RWPE2 (cell line): ENCODE measurements around the gene ANO2.

Experiments used
- ATAC-seq: fragments of 200-7000 bp; cut with Tn5 transposase; 3 replicates; pipeline ENCODE4 v1.9.1; 2021; ENCODE audit warnings: low read depth
- DNase-seq: peaks from one replicate; pipeline ENCODE4 v3.0.0-alpha.2; 2020; ENCODE audit warnings: low spot score
- H3K27ac ChIP-seq: fragments of 450-650 bp; 2 replicates; pipeline ENCODE4 v1.5.1; 2017; ENCODE audit warnings: mild to moderate bottlenecking; ENCODE audit not compliant: poor library complexity, severe bottlenecking
- H3K27me3 ChIP-seq: fragments of 250-450 bp; sonication (Bioruptor Pico); 2 replicates; pipeline ENCODE4 v1.5.1; 2021; ENCODE audit warnings: mild to moderate bottlenecking, moderate library complexity; ENCODE audit not compliant: insufficient read depth, poor library complexity, severe bottlenecking
- H3K36me3 ChIP-seq: fragments of 250-450 bp; sonication (Bioruptor Pico); 2 replicates; pipeline ENCODE4 v1.5.1; 2020; ENCODE audit warnings: low read depth, mild to moderate bottlenecking, moderate library complexity
- H3K4me1 ChIP-seq: fragments of 250-450 bp; sonication (Bioruptor Pico); 2 replicates; pipeline ENCODE4 v1.5.1; 2021; ENCODE audit warnings: mild to moderate bottlenecking, moderate library complexity; ENCODE audit not compliant: insufficient read depth, poor library complexity, severe bottlenecking
- H3K4me3 ChIP-seq: fragments of 250-450 bp; sonication (Bioruptor Pico); 2 replicates; pipeline ENCODE4 v1.5.1; 2021; ENCODE audit warnings: mild to moderate bottlenecking, moderate library complexity; ENCODE audit not compliant: severe bottlenecking
- H3K9me3 ChIP-seq: fragments of 250-450 bp; sonication (Bioruptor Pico); 2 replicates; pipeline ENCODE4 v1.5.1; 2021; ENCODE audit warnings: mild to moderate bottlenecking, moderate library complexity; ENCODE audit not compliant: severe bottlenecking
- TF ChIP-seq, protein P1 (sequence below): fragments of 450-650 bp; IDR thresholded peaks from one replicate; pipeline ENCODE4 v1.5.1; 2017; ENCODE audit warnings: mild to moderate bottlenecking, moderate library complexity; ENCODE audit not compliant: poor library complexity, severe bottlenecking

The ANO2 gene

DNA sequence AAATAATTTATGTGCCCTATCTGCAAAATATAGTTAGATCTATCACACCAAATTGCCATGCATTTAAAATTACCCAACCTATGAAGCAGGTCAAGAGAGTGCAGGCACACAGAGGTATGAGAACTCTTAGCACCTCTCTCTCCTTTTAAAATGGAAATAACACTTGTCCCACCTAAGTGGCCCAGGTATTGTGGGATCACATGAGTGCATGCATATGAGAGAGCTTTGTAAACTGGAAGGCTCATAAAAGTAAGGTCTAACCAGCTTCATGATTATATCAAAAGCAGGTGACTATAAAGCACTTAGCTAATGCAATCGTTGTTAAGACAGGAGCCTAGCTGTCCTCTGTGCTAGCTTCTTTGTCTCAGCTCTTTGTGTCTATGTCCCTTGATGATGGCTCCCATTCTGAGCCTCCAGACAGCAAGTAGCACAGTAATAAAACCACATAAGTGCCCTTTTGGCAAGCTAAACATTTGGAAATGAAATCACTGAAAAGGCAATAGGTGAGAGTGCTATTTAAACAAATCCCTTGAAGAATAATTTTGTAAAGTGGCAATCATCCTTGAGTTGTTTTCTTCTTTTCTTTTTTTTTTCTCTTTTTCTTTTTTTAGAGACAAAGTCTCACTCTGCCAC, 294.1 kb downstream of the ANO2 start:
- Histone ChIP-seq H3K4me3 (no peak overlapping the region), H3K4me1 (no peaks in the 10 kb centered on the region), H3K9me3 (no peaks in the 10 kb centered on the region), H3K27me3 (peaks cover 20% of the 10 kb centered on the region), H3K27ac (no peak overlapping the region), H3K36me3 (no peaks in the 10 kb centered on the region)
- ATAC-seq (no peak), DNase-seq (no peak)
- TF ChIP-seq, protein P1, sequence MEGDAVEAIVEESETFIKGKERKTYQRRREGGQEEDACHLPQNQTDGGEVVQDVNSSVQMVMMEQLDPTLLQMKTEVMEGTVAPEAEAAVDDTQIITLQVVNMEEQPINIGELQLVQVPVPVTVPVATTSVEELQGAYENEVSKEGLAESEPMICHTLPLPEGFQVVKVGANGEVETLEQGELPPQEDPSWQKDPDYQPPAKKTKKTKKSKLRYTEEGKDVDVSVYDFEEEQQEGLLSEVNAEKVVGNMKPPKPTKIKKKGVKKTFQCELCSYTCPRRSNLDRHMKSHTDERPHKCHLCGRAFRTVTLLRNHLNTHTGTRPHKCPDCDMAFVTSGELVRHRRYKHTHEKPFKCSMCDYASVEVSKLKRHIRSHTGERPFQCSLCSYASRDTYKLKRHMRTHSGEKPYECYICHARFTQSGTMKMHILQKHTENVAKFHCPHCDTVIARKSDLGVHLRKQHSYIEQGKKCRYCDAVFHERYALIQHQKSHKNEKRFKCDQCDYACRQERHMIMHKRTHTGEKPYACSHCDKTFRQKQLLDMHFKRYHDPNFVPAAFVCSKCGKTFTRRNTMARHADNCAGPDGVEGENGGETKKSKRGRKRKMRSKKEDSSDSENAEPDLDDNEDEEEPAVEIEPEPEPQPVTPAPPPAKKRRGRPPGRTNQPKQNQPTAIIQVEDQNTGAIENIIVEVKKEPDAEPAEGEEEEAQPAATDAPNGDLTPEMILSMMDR: no peak

DNA sequence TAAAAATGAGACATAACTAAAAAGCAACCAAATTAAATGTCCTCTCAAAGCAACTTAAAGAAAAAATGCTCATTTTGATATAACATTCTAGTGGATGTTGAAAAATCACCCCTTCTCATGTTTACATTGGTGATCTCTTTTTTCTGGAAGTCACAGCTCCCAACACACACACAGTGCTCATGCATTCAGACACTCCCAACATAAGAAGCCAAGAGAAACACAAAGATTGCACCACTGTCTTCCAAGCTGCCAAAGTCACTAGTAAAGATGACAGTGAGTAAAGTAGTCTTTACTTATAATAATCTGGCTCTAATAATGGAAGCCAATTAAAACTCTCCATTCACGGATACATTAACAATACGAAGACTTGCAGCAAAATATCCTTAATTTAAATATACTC, 294.8 kb downstream of the ANO2 start:
- TF ChIP-seq, protein P1: no peak
- H3K36me3 ChIP-seq: no peaks in the 10 kb centered on the region
- no peaks in the 10 kb centered on the region for H3K4me1 ChIP-seq
- no peak overlapping the region for H3K4me3 ChIP-seq
- no peak overlapping the region for H3K27ac ChIP-seq
- peaks cover 24% of the 10 kb centered on the region for H3K27me3 ChIP-seq
- H3K9me3 ChIP-seq: no peaks in the 10 kb centered on the region
- ATAC-seq (no peak), DNase-seq (no peak)

DNA sequence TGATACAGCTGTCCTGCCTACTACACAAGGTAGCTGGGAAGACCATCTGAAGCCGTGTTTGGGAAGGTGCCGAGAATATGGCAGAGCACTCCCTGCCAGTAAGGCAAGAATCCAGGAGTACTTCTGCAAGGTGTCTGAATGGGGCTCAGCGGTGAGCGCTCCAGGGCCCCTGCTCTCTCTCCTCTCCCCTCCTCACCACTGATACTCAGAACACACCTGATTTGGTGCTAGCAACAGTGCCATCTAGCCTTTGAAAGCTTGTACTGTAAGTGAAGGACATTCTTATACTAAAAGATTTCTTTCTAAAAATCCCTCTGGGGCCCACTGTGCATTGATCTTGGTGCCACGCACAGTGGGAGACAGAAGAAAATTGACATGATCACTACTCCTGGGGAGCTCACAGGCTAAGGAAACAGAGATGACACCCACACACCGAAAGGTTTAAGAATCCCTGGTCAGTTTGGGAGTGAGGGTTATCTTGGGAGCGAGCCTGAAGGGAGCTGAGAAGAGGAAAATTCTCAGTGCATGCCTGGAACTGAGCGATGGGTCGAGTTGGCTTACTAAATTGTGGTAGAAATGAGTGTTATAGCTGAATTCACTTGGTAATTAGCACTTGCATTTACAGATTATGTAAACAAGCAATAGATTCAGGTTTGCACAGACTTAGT, 296.2 kb downstream of the ANO2 start:
- DNase-seq (no peak), ATAC-seq (peak; percentile 64; the same call in 2 of the 3 replicates)
- H3K4me1 ChIP-seq: no peaks in the 10 kb centered on the region
- no peak overlapping the region for H3K27ac ChIP-seq
- H3K4me3 ChIP-seq: no peak overlapping the region
- TF ChIP-seq, protein P1: peak; percentile 48
- H3K36me3 ChIP-seq: no peaks in the 10 kb centered on the region
- H3K9me3 ChIP-seq: no peaks in the 10 kb centered on the region
- peaks cover 25% of the 10 kb centered on the region for H3K27me3 ChIP-seq

DNA sequence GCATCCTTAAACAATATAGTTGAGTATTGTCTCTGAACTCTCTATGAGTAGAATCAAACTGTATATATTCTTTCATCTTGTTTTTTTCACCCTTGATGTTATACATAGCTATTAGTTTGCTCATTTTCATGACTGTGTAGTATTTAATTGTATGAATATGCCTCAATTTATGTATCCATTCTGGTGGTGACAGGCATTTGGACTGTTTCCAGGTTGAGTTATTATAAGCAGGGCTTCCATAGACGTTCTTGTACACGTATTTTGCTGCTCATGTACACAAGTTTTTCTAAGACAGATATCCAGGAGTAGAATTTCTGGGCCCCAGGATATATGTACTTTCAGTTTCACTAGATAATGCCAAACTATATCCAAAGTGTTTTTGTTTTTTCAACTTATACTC, 301.8 kb downstream of the ANO2 start:
- DNase-seq (no peak), ATAC-seq (no peak)
- TF ChIP-seq, protein P1: no peak
- Histone ChIP-seq H3K27me3 (peaks cover 21% of the 10 kb centered on the region), H3K4me1 (no peaks in the 10 kb centered on the region), H3K4me3 (no peak overlapping the region), H3K36me3 (no peaks in the 10 kb centered on the region), H3K9me3 (no peaks in the 10 kb centered on the region), H3K27ac (no peak overlapping the region)

DNA sequence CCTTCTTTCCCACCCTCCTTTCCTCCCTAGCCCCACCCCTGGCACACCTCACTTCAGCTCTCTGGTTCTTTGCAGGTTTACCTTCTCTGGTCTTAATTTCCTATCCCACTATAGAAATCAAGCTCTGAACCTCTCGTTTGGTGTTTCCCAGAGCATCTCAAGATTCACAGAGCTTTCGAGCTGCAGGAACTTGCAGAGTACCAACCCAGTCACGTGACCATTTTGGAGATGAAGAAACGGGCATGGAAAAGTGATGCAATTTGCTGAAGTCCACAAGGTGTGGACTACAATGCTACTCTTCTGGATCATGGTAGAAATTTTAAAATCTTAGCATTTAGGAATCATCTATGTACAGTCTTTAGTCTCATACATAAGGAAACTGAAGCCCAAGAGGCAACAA, 307.4 kb downstream of the ANO2 start:
- no peak for DNase-seq
- Histone ChIP-seq H3K9me3 (no peaks in the 10 kb centered on the region), H3K27me3 (no peaks in the 10 kb centered on the region), H3K4me3 (no peak overlapping the region), H3K27ac (no peak overlapping the region), H3K4me1 (no peaks in the 10 kb centered on the region), H3K36me3 (no peaks in the 10 kb centered on the region)
- ATAC-seq: no peak
- TF ChIP-seq, protein P1: no peak
